AG08396 (cell line): ENCODE data around the gene CERS1.

Experiments
- DNase-seq: peaks from one replicate; pipeline ENCODE4 v3.0.0; 2012; ENCODE audit warnings: low spot score, mixed read lengths

The CERS1 gene

DNA sequence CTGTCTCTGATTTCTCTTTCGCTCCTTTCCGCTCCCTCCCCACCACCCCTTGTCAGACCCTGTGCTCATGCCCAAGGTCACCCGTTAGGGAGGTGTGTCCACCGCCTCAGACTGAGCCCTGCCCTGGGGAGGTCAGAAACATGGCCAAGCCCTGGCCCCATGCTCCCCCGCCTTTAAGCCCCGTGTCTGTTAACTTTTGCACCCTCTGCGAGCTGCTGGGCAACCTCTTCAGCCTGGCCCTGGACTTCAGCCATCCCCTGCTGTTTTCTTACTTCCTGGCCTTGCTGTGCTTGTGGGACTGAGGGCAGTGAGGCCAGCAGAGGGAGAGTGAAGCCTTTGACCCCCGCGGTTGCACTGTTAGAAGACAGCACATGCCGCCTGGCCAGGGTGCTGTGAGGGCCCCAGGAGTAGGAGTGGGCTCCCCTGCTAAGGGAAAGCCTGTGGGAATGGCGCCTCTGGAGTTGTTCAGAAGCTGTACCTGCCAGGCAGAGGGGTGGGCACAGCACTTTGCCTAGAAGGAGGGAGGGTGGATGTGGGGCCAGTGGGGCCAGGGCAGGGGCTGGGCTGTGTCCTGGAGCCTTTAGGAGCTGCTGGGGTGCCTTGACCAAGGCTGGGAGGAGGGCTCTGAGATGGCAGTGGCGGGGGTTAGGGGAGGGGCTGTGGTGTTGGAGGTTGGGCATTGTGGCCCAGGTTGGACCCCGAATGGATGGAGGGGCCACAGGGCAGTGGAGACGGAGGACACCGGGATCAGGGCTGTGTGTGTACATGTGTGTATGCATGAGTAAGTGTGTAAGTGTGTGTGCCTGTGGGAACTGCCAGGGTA, 56.3 kb downstream of the CERS1 start:
- DNase-seq: no peak

DNA sequence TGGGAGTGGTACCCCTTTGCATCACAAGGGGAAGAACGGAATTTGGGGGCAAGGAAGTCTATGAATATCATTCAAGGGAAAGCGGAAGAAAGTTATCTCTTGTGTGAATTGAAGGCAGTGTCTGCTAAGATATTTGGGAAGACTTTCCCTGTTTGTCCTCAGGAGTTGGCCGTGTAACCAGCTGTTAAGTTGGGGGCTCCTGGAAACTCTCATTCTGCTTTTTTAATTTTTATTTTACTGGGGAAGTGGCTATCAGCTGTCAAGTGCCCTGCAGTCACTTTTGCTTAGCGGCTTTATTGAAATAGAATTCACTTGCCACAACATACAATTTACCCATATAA, 61.3 kb downstream of the CERS1 start:
- no peak for DNase-seq

DNA sequence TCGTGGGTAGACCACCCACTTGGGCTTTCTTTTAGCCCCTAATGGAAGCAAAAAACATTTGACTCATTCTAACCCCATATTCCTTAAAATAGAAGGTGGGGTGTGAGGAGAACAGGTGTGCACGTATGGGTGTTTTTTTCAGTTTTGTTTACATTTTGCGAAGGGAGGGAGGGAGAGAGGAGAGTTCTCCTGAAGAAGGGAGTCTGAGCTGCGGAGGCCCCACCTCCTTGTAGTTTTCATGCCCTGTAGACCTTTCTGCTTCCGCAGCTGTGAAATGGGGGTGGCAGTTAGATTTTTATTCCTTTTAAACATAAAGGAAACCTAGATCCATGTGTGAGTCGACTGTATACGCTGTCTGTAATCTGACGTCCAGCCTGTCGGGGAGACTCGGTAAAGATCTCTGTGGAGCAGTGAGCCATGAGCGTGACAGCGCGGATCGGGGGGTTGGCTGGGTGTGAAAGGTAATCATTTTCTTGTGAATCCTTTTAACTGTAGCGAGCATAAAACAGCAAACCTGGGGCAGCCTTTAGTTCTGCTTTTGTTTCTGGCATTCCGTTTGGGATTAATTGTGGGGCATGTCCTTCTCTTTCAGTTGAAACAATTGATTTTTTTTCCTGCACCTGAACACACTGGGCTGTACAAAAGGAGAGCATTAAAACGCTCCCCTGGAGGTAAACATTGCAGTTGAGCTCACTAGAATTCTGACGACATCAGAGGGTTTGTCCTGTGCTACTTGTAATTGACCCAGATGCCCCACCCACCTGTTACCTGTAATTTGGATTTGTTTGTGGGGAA, 61.9 kb downstream of the CERS1 start:
- no peak for DNase-seq

DNA sequence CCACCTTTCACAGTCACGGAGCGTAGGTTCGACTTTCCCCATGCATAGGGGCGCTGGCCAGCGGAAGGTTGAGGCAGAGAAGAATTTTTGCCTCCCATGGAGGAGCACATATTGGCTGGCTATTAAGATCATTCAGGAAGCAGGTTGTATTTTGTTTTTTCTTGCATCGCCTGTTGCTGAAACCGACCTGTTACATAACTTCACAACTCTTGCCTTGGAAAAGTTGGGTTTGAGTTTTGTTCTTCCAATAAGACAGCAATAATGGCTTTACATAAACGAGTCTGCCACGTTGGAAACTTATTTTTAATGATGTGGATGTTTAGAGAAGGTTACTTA, 62.8 kb downstream of the CERS1 start:
- peak; percentile 13 for DNase-seq

DNA sequence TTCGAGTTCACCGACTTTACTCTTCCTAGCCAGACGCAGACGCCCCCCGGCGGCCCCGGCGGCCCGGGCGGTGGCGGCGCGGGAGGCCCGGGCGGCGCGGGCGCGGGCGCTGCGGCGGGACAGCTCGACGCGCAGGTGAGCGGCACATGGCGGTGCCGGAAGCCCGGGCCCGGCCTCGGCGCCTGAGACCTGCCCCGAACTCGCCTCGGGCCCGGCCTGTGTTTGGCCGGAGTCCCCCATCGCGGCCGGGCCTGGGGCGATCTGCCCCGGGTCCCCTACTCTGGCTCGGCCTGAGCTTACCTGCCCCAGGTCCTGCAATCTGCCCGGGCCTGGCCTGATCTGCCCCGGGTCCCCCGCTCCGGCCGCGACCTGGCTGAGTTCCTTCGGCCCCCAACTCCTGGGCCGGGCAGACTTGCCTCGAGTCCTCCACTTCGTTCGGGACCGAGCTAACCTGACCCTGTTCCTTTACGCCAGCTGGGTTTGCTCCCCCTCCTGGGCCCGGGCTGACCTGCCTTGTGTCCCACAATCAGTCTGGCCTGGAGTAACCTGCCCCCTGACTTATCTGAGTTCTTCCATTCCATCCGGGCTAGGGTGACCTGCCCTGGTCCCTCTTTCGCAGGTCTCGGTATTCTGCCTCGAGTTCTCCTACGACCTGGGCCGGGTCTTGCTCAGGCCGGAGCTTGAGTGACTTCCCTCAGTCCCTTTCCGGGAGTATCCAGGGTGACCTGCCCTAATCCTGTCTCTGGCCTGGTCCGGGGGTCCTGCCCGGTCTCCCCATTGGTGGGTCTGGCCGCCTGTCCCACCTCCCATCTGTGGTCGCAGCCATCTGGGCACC, 63.4 kb downstream of the CERS1 start:
- no peak for DNase-seq

DNA sequence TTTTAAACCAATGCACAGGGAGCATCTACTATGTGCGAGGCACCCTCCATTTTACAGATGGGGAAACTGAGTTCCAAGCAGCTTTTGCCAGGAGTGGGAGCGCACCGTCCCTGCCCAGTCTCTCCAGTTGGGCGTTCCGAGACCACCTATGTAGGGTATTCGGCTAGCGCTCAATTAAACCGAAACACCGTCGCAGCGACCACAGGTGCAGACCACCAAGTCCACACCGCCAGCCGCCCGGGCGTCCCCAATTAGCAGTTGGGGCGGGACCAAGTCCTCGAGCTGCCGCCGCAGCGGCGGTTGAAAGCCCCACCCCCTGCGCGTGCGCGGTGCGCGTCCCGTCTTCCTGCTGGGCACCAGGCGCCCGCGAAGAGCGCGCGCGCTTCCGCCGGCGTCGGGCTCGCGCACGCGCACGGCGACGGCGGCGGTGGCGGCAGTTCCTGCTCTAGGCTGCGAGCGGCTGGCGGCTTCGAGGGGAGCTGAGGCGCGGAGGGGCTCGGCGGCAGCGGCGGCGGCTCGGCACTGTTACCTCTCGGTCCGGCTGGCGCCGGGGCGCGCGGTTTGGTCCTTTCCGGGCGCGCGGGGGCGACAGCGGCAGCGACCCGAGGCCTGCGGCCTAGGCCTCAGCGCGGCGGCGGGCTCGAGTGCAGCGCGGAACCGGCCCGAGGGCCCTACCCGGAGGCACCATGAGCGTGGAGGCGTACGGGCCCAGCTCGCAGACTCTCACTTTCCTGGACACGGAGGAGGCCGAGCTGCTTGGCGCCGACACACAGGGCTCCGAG, 64.2 kb downstream of the CERS1 start, which contains the start of gene UPF1:
Gene UPF1, plus strand, starts transcription at position 436 of the 782 bp plus-strand sequence. Its CDS starts 251 bp downstream, at position 687.
- DNase-seq: peak; percentile 98

DNA sequence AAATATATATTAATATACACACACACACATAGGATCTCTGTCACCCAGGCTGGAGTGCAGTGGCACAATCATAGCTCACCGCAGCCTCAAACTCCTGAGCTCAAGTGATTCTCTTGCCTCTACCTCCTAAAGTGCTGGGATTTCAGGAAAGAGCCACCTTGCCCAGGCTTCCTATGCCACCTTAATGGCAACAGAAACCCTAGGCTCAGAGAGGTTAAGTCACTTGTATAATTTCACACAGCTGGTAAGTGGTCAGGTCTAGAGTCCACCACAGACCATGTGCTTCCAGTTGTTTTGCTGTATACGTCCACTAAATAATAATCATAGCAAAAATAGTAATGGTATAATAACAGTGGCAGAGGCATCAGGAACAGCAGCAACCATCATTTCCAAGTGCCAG, 65.5 kb downstream of the CERS1 start:
- no peak for DNase-seq

DNA sequence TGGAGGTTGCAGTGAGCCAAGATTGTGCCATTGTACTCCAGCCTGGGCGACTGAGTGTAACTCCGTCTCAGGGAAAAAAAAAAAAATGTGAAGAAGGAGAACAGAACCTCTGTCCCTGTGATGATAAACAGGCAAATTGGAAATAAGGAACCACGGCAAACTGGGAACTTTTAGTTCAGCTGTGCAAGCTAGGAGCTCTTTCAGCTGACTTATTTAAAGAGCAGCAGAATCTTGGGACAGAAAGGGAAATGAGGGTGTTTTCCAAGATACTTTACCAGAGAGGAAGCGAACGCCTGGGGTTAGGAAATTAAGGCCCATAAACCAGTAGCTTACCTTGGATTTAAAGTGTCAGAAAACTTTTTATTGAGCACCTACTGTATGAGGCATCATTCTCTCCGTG, 67.2 kb downstream of the CERS1 start:
- no peak for DNase-seq
